Psoas muscle (tissue), 8 donors: ENCODE results near the gene MAML2. TPM values are rescaled to one million over a fixed set of nuclear protein-coding genes. Genes with fewer than 3 reads are reported as not detected.

Experiments used
- ATAC-seq, 4 donors: fragments of 200-7000 bp; cut with Tn5 transposase; one replicate each; pipeline ENCODE4 v1.9.1; 2020; ENCODE audit warnings: moderate library complexity in 3 of 4, mild to moderate bottlenecking in 2 of 4
- DNase-seq, 2 donors: peaks; one replicate each; pipeline ENCODE4 v3.0.0-alpha.2; 2020
- H3K27ac ChIP-seq: fragments of 200-600 bp; one replicate; pipeline ENCODE4 v1.8.0; 2022
- H3K27me3 ChIP-seq, 3 donors: fragments of 200-600 bp in 1 of 3; one replicate each; pipeline versions ENCODE4 v1.6.1 to v1.8.0; 2013 to 2022; ENCODE audit warnings: low read length in 2 of 3, mild to moderate bottlenecking in 2 of 3, moderate library complexity in 1 of 3; ENCODE audit not compliant: insufficient read depth in 3 of 3
- H3K36me3 ChIP-seq, 2 donors: fragments of 200-600 bp in 1 of 2; one replicate each; pipeline versions ENCODE4 v1.6.1 to v1.8.0; 2013 to 2022; ENCODE audit warnings: low read depth in 1 of 2, mild to moderate bottlenecking in 1 of 2, moderate library complexity in 1 of 2; ENCODE audit not compliant: insufficient read depth in 1 of 2
- H3K4me1 ChIP-seq: fragments of 200-600 bp; one replicate; pipeline ENCODE4 v1.8.0; 2022
- H3K4me3 ChIP-seq: fragments of 200-600 bp; one replicate; pipeline ENCODE4 v1.8.0; 2022; ENCODE audit warnings: mild to moderate bottlenecking
- H3K9me3 ChIP-seq: fragments of 200-600 bp; one replicate; pipeline ENCODE4 v1.8.0; 2022
- WGBS, 3 donors: extraction: QIAGEN DNeasy Blood & Tissue Kit; methylation state at CpG; one replicate each; pipeline versions ENCODE4 v1.1.6 to v1.1.7; 2013; 5-methylcytosine and 5-hydroxymethylcytosine counted together
- intact Hi-C, 2 donors: fragments of 100-400 bp; cut with DNase I; formaldehyde crosslinking; loops; one replicate each; pipeline versions ENCODE4 v1.11.0 to v1.14.2; 2022
- polyA plus RNA-seq, 3 donors: library from polyadenylated mRNA; stranded (reverse); fragments of 200-250 nt; gene quantifications; one replicate each; pipeline ENCODE4 v1.2.3, GENCODE V29; 2013
- total RNA-seq, 4 donors: library from RNA; stranded (reverse); fragmentation: NEBNext Ultra II Directional in 2 of 4; extraction: Animal tissue kit (Norgen Biotek cat#: 25700) in 2 of 4; gene quantifications; one replicate each; pipeline versions ENCODE4 v1.2.1 to v1.2.4, GENCODE V29; 2021 to 2023
- TF ChIP-seq, protein P1 (sequence below): fragments of 200-600 bp; IDR thresholded peaks from one replicate; pipeline ENCODE4 v1.8.0; 2022; ENCODE audit warnings: antibody characterized with exemption
- donor health status: healthy with polysubstance abuse.
- donor health status: DM: no; HTN: no; CAD: no; lungs with moderate emphysema.
- donor health status: Bipolar disorder and iron deficiency.
- donor health status: healthy.
- donor health status: DM: yes; HTN: yes; CAD: no.
- donor health status: DM: no; HTN: no; CAD: no.
- donor health status: DM: no; HTN: no; CAD: no.
- donor health status: DM: yes; HTN: yes; CAD: no.

MAML2 gene
- total and polyA plus RNA-seq, 7 donors: 0.39 to 3.7 (median 1.5) TPM

DNA sequence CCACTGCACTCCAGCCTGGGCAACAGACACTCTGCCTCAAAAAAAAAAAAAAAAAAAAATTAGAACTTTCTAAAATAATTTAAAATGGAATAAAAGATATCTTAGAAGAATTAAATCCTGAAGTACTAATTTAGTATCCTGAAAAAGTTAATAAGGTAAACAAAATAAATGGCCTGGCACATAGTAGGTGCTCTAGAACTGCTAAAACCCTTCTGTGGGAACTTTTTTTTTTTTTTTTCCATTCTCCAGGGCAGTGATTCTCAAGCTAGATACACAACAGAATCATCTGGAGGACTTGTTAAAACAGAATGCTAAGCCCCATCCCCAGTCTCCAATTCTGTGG lies 65.3 kb downstream of the MAML2 start:
- intact Hi-C loops: no loop called here
- no peaks in the 10 kb centered on the region for H3K4me1 ChIP-seq

GRCh38 chr11:96276836-96277235 lies 66.2 kb downstream of the MAML2 start:
- WGBS, 3 donors: 92 to 93% (median 92%) methylated on average over 5 of the region's 5 CpGs
- Histone ChIP-seq H3K36me3 (no peaks in the 10 kb centered on the region), H3K27ac (no peak overlapping the region), H3K4me1 (no peaks in the 10 kb centered on the region), H3K4me3 (no peak overlapping the region), H3K27me3 (no peaks in the 10 kb centered on the region), H3K9me3 (no peaks in the 10 kb centered on the region)
- TF ChIP-seq, protein P1, sequence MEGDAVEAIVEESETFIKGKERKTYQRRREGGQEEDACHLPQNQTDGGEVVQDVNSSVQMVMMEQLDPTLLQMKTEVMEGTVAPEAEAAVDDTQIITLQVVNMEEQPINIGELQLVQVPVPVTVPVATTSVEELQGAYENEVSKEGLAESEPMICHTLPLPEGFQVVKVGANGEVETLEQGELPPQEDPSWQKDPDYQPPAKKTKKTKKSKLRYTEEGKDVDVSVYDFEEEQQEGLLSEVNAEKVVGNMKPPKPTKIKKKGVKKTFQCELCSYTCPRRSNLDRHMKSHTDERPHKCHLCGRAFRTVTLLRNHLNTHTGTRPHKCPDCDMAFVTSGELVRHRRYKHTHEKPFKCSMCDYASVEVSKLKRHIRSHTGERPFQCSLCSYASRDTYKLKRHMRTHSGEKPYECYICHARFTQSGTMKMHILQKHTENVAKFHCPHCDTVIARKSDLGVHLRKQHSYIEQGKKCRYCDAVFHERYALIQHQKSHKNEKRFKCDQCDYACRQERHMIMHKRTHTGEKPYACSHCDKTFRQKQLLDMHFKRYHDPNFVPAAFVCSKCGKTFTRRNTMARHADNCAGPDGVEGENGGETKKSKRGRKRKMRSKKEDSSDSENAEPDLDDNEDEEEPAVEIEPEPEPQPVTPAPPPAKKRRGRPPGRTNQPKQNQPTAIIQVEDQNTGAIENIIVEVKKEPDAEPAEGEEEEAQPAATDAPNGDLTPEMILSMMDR: no peak
- intact Hi-C loops: no loop called here
- DNase-seq (no peak), ATAC-seq (no peak)

More for the DNA sequence above, 65.3 kb downstream of the MAML2 start:
- H3K27ac ChIP-seq: no peak overlapping the region
- no peaks in the 10 kb centered on the region for H3K9me3 ChIP-seq
- H3K36me3 ChIP-seq: no peaks in the 10 kb centered on the region
- TF ChIP-seq, protein P1: no peak
- no peak overlapping the region for H3K4me3 ChIP-seq
- ATAC-seq (no peak), DNase-seq (no peak)
- no peaks in the 10 kb centered on the region for H3K27me3 ChIP-seq

DNA sequence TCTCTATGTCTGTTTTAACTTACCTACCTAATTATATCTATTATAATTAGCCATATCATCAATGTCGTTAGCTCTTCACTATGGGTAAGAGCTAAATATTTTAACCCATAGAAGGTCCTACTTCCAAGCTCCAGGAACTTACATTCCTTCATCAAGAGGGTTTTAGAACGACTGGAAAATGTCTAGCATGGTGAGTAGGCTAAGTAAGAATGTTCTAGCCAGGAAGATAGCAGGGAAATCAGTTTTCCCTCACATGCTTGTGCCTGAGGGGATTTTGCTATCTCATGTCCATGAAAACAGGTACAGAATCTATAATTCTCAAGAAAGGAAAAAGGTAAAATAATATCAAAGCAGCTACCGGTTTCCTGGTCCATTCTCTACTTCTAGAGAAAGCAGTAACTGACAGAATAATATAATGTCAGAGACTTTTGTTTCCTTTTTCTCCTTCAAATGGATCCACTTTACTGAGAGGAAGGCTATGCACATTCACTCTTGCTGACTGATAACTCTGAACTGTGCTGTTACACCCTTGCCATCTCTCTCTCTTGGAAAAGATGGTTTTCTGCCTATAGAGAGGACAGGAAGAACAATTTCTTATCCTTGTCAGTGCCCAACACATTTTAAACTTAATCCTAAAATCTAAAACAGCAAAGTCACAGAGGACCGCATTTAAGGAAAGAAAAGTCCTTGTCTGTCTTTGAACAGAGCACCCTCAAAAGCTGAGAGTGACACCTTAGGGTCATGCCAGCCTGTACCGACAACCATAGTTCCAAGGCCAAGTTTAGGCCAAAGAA lies 67.0 kb downstream of the MAML2 start:
- H3K4me3 ChIP-seq: no peak overlapping the region
- H3K4me1 ChIP-seq: no peaks in the 10 kb centered on the region
- 74 to 76% (median 76%) methylated on average over 5 of the region's 5 CpGs for WGBS, 3 donors
- DNase-seq: no peak
- no peaks in the 10 kb centered on the region for H3K27me3 ChIP-seq
- H3K27ac ChIP-seq: no peak overlapping the region
- no peak for ATAC-seq
- TF ChIP-seq, protein P1: no peak
- H3K36me3 ChIP-seq: no peaks in the 10 kb centered on the region
- H3K9me3 ChIP-seq: no peaks in the 10 kb centered on the region
- intact Hi-C loops: no loop called here

DNA sequence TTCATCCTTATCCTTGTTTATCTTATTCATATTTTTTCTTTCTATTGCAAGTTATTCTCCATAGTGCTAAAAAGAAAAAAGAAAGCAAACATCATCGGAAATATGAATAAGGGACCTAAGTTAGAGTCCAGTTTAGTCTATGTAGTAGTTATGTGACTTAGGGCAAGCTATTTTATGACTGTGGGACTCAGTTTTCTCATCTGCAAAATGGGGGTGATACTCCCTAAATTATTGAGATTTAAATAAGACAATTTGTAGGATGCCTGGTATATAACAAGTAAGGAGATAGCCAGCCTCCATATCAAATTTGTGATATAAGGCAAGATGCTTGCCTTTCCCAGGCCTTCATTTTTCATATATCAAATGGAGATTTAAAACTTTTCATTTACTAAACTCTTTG lies 69.5 kb downstream of the MAML2 start:
- intact Hi-C loops: no loop called here
- DNase-seq (no peak), ATAC-seq (no peak)
- no peaks in the 10 kb centered on the region for H3K36me3 ChIP-seq
- H3K27ac ChIP-seq: no peak overlapping the region
- H3K4me3 ChIP-seq: no peak overlapping the region
- 92 to 100% (median 100%) methylated on average over 1 of the region's 1 CpG for WGBS, 3 donors
- H3K9me3 ChIP-seq: no peaks in the 10 kb centered on the region
- H3K27me3 ChIP-seq: no peaks in the 10 kb centered on the region
- TF ChIP-seq, protein P1: no peak
- H3K4me1 ChIP-seq: no peaks in the 10 kb centered on the region
